Measurements from ENCODE around the gene MBOAT2.

GRCh38 chr2:8886876-8887275 lies 116.6 kb downstream of the MBOAT2 start:
- TF ChIP-seq POLR2A (IDR thresholded peaks at IDR 0.05) (no peak), CTCF (IDR thresholded peaks at IDR 0.05) (no peak)
